ENCODE measurements around the gene DNAH11. TPM values are rescaled to one million over a fixed set of nuclear protein-coding genes. Genes with fewer than 3 reads are reported as not detected.

The DNAH11 gene
- total RNA-seq, 1 experiment from 2014 or later = 0.15 TPM

- H3K4me1 ChIP-seq (ENCODE audit: control insufficient read depth, insufficient read depth, low read length) = peaks cover 23% of the 10 kb centered on the region
- CTCF ChIA-PET = interaction anchor here (0.6 kb wide), 1 partner anchor 12 kb away, joined by 7 read pairs; no protein-coding TSS in a partner anchor
- BruUV-seq (replicated peaks) = no TSS peak
- no peaks in the 10 kb centered on the region for H3K9me3 ChIP-seq (ENCODE audit: control insufficient read depth, insufficient read depth, low read depth, low read length)
- intact Hi-C loops (cut with micrococcal nuclease; ENCODE audit: unreplicated experiment) = no loop called here
- no peaks in the 10 kb centered on the region for H3K27me3 ChIP-seq (ENCODE audit: control insufficient read depth, insufficient read depth, low read length)
- no peak overlapping the region for H3K4me3 ChIP-seq (ENCODE audit: low read depth in 2 of 2, low read length in 2 of 2)
- DNase-seq (ENCODE audit: low read depth, low spot score) (peak; percentile 30), ATAC-seq (no peak)
- POLR2A ChIA-PET = interaction anchor here (0.5 to 0.6 kb wide), 3 partner anchors 30 to 1164 kb away, joined by 4 to 5 read pairs (median 4); no protein-coding TSS in a partner anchor
- in situ Hi-C loops (cut with HindIII; ENCODE audit: low pct_unique_long_range_greater_than_20kb, low sequenced_read_pairs) = no loop called here
- H3K27ac ChIP-seq (ENCODE audit: low read length) = no peak overlapping the region
- TF ChIP-seq REST (IDR thresholded peaks at IDR 0.05; ENCODE audit: insufficient read depth in 1 of 2, low read depth in 2 of 2, low read length in 1 of 2) (no peak), CTCF (IDR thresholded peaks at IDR 0.05) (no peak), TCF7L2 (IDR thresholded peaks at IDR 0.05; ENCODE audit: low read depth, low read length) (no peak), POLR2AphosphoS5 (IDR thresholded peaks at IDR 0.05; ENCODE audit: low read depth, low read length) (no peak), SIN3A (IDR thresholded peaks at IDR 0.05; ENCODE audit: borderline replicate concordance, insufficient read depth, low read depth, low read length) (no peak)
- no peaks in the 10 kb centered on the region for H3K36me3 ChIP-seq (ENCODE audit: control insufficient read depth, insufficient read depth, low read length)
These were observed 396.5 kb downstream of the DNAH11 start for GRCh38 chr7:21939136-21939857.

- H3K4me1 ChIP-seq (ENCODE audit: control insufficient read depth, insufficient read depth, low read length) = peaks cover 23% of the 10 kb centered on the region
- no peak overlapping the region for H3K4me3 ChIP-seq (ENCODE audit: low read depth in 2 of 2, low read length in 2 of 2)
- no peaks in the 10 kb centered on the region for H3K9me3 ChIP-seq (ENCODE audit: control insufficient read depth, insufficient read depth, low read depth, low read length)
- in situ Hi-C loops (cut with HindIII; ENCODE audit: low pct_unique_long_range_greater_than_20kb, low sequenced_read_pairs) = no loop called here
- no TSS peak for BruUV-seq (replicated peaks)
- ATAC-seq (no peak), DNase-seq (ENCODE audit: low read depth, low spot score) (no peak)
- H3K36me3 ChIP-seq (ENCODE audit: control insufficient read depth, insufficient read depth, low read length) = no peaks in the 10 kb centered on the region; the same call in 1 of the 2 replicates
- H3K27me3 ChIP-seq (ENCODE audit: control insufficient read depth, insufficient read depth, low read length) = no peaks in the 10 kb centered on the region
- CTCF ChIA-PET = interaction anchor here (0.6 kb wide), 2 partner anchors 12 to 1550 kb away, joined by 6 to 7 read pairs; no protein-coding TSS in a partner anchor
- no peak overlapping the region for H3K27ac ChIP-seq (ENCODE audit: low read length)
- intact Hi-C loops (cut with micrococcal nuclease; ENCODE audit: unreplicated experiment) = no loop called here
- TF ChIP-seq CTCF (IDR thresholded peaks at IDR 0.05) (no peak), REST (IDR thresholded peaks at IDR 0.05; ENCODE audit: insufficient read depth in 1 of 2, low read depth in 2 of 2, low read length in 1 of 2) (no peak), SIN3A (IDR thresholded peaks at IDR 0.05; ENCODE audit: borderline replicate concordance, insufficient read depth, low read depth, low read length) (no peak), TCF7L2 (IDR thresholded peaks at IDR 0.05; ENCODE audit: low read depth, low read length) (no peak), POLR2AphosphoS5 (IDR thresholded peaks at IDR 0.05; ENCODE audit: low read depth, low read length) (no peak)
- POLR2A ChIA-PET = interaction anchor here (0.5 to 0.6 kb wide), 2 partner anchors 29 to 438 kb away, joined by 4 to 5 read pairs; no protein-coding TSS in a partner anchor
These were observed 397.1 kb downstream of the DNAH11 start for GRCh38 chr7:21939858-21940372.

Data from Panc1 (cell line).